Hepatocyte (in vitro differentiated cells): ENCODE data around the gene SIGLEC10. TPM values are rescaled to one million over a fixed set of nuclear protein-coding genes. Genes with fewer than 3 reads are reported as not detected.

Experiments used
- DNase-seq: peaks from one replicate; pipeline ENCODE4 v3.0.0-alpha.2; 2016; ENCODE audit warnings: low spot score
- H2AFZ ChIP-seq: fragments of 200-600 bp; sonication (generic); 2 replicates; pipeline ENCODE4 v1.6.0; 2016; ENCODE audit warnings: antibody characterized with exemption, mild to moderate bottlenecking
- H3K27ac ChIP-seq: fragments of 200-600 bp; sonication (generic); 2 replicates; pipeline ENCODE4 v1.5.1; 2016; ENCODE audit warnings: mild to moderate bottlenecking
- H3K27me3 ChIP-seq: fragments of 200-600 bp; sonication (generic); 2 replicates; pipeline ENCODE4 v1.6.1; 2016
- H3K36me3 ChIP-seq: fragments of 200-600 bp; sonication (generic); replicated peaks from 2 replicates; pipeline ENCODE4 v1.5.1; 2016; ENCODE audit warnings: low read depth; ENCODE audit not compliant: insufficient read depth
- H3K4me1 ChIP-seq: fragments of 200-600 bp; sonication (generic); 2 replicates; pipeline ENCODE4 v1.5.1; 2016; ENCODE audit warnings: mild to moderate bottlenecking, moderate library complexity; ENCODE audit not compliant: insufficient read depth
- H3K4me2 ChIP-seq: fragments of 200-600 bp; sonication (generic); 2 replicates; pipeline ENCODE4 v1.6.0; 2016
- H3K4me3 ChIP-seq: fragments of 200-600 bp; sonication (generic); 2 replicates; pipeline ENCODE4 v1.5.1; 2016; ENCODE audit warnings: mild to moderate bottlenecking
- H3K79me2 ChIP-seq: fragments of 200-600 bp; sonication (generic); 2 replicates; pipeline ENCODE4 v1.6.0; 2017; ENCODE audit warnings: mild to moderate bottlenecking
- H3K9me2 ChIP-seq: fragments of 200-600 bp; sonication (generic); replicated peaks from 2 replicates; pipeline ENCODE4 v1.6.0; 2017; ENCODE audit warnings: mild to moderate bottlenecking; ENCODE audit not compliant: insufficient read depth
- H3K9me3 ChIP-seq: fragments of 200-600 bp; sonication (generic); 2 replicates; pipeline ENCODE4 v1.5.1; 2016; ENCODE audit warnings: low read depth, mild to moderate bottlenecking
- H4K20me1 ChIP-seq: fragments of 200-600 bp; sonication (generic); 2 replicates; pipeline ENCODE4 v1.6.0; 2016; ENCODE audit warnings: mild to moderate bottlenecking; ENCODE audit not compliant: insufficient read depth, poor library complexity, severe bottlenecking
- CTCF ChIP-seq: fragments of 200-600 bp; sonication (generic); IDR thresholded peaks from 2 replicates; pipeline ENCODE4 v1.5.1; 2016; ENCODE audit warnings: antibody characterized with exemption, mild to moderate bottlenecking; ENCODE audit not compliant: poor library complexity
- EZH2 ChIP-seq: fragments of 200-600 bp; sonication (generic); IDR thresholded peaks from 2 replicates; pipeline ENCODE4 v1.6.1; 2016; ENCODE audit warnings: antibody characterized with exemption, mild to moderate bottlenecking, borderline replicate concordance
- EZH2phosphoT487 ChIP-seq: fragments of 200-600 bp; sonication (generic); IDR thresholded peaks from one replicate; pipeline ENCODE4 v1.6.1; 2018; ENCODE audit warnings: antibody characterized with exemption, mild to moderate bottlenecking, low read depth, moderate library complexity; ENCODE audit not compliant: unreplicated experiment, severe bottlenecking
- WGBS: methylation state at CpG from one replicate; pipeline ENCODE4 v1.1.6; 2016; ENCODE audit warnings: low lambda C conversion rate; ENCODE audit errors: missing lambda C conversion rate; 5-methylcytosine and 5-hydroxymethylcytosine counted together
- polyA plus RNA-seq: library from polyadenylated mRNA; unstranded; fragments of >200 nt; fragmentation: Nextera tagmentation; extraction: Ambion mirVana; gene quantifications from 2 replicates; pipeline ENCODE4 v1.2.1, GENCODE V29; 2016
- total RNA-seq: library from RNA; depleted of rRNA; stranded (reverse); fragments of >200 nt; gene quantifications from 2 replicates; pipeline ENCODE4 v1.2.3, GENCODE V29; 2014

SIGLEC10 gene
- total and polyA plus RNA-seq, 2 experiments from 2014 or later = 1.6 TPM; not detected in 1

GRCh38 chr19:51380379-51380778, 37.1 kb downstream of the SIGLEC10 start:
- H3K4me3 ChIP-seq = no peak overlapping the region
- no peak for DNase-seq
- no peaks in the 10 kb centered on the region for H3K9me3 ChIP-seq
- no peaks in the 10 kb centered on the region for H4K20me1 ChIP-seq
- no peaks in the 10 kb centered on the region for H3K27me3 ChIP-seq
- H3K9me2 ChIP-seq = no peaks in the 10 kb centered on the region
- H3K4me2 ChIP-seq = no peak overlapping the region
- 90% methylated on average over 8 of the region's 9 CpGs for WGBS
- no peaks in the 10 kb centered on the region for H3K4me1 ChIP-seq
- TF ChIP-seq EZH2phosphoT487 (no peak), CTCF (no peak), EZH2 (no peak)
- no peaks in the 10 kb centered on the region for H3K79me2 ChIP-seq
- no peaks in the 10 kb centered on the region for H3K36me3 ChIP-seq
- no peak overlapping the region for H3K27ac ChIP-seq
- no peak overlapping the region for H2AFZ ChIP-seq

- Histone ChIP-seq H3K9me3 (no peaks in the 10 kb centered on the region), H3K4me3 (no peak overlapping the region), H2AFZ (no peak overlapping the region), H3K27me3 (no peaks in the 10 kb centered on the region), H3K4me2 (no peak overlapping the region), H3K9me2 (no peaks in the 10 kb centered on the region), H3K36me3 (no peaks in the 10 kb centered on the region), H3K27ac (no peak overlapping the region), H3K4me1 (no peaks in the 10 kb centered on the region), H4K20me1 (no peaks in the 10 kb centered on the region), H3K79me2 (no peaks in the 10 kb centered on the region)
- no peak for DNase-seq
- 89% methylated on average over 2 of the region's 2 CpGs for WGBS
- TF ChIP-seq EZH2phosphoT487 (no peak), EZH2 (no peak), CTCF (no peak)
Observed at GRCh38 chr19:51377422-51377821, 40.0 kb downstream of the SIGLEC10 start.

DNA sequence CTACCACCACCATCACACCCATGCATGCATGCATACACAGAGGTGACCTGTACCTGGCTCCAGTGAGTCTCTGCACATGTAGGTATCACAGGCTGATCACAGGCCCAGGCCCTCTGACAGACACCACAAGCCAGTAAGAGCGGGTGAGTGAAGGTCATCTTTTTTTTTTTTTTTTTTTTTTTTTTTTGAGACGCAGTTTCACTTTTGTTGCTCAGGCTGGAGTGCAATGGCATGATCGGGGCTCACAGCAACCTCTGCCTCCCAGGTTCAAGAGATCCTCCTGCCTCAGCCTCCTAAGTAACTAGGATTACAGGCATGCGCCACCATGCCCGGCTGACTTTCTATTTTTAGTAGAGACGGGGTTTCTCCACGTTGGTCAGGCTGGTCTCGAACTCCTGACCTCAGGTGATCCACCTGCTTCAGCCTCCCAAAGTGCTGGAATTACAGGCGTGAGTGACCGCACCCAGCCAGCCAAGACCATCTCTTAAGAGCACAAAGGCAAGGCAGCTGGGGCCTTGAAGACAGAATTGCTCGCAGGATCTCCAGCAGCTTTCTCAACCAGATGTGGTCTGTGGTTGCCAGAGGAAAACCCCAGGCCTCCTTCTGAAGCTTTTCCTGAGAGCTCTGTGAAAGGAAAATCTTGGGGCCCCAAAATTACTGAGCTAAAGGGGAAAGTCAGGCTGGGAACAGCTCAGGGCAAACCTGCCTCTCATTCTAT, 41.8 kb downstream of the SIGLEC10 start:
- no peak overlapping the region for H2AFZ ChIP-seq
- H4K20me1 ChIP-seq = no peaks in the 10 kb centered on the region
- no peak overlapping the region for H3K27ac ChIP-seq
- H3K4me1 ChIP-seq = no peaks in the 10 kb centered on the region
- TF ChIP-seq EZH2phosphoT487 (no peak), CTCF (no peak), EZH2 (no peak)
- no peak overlapping the region for H3K4me2 ChIP-seq
- WGBS = 87% methylated on average over 11 of the region's 11 CpGs
- H3K36me3 ChIP-seq = no peaks in the 10 kb centered on the region
- no peaks in the 10 kb centered on the region for H3K9me3 ChIP-seq
- no peaks in the 10 kb centered on the region for H3K79me2 ChIP-seq
- H3K9me2 ChIP-seq = no peaks in the 10 kb centered on the region
- H3K27me3 ChIP-seq = no peaks in the 10 kb centered on the region
- DNase-seq = no peak
- H3K4me3 ChIP-seq = no peak overlapping the region
